Endothelial cell of umbilical vein (primary cell): ENCODE measurements around the gene KRTAP10-11. TPM values are rescaled to one million over a fixed set of nuclear protein-coding genes. Genes with fewer than 3 reads are reported as not detected.

ENCODE experiments used
- BruUV-seq: library from RNA; stranded (reverse); fragments of 400-500 nt; replicated peaks from 2 replicates; lab custom pipeline; 2021; lab: Mats Ljungman, UMichigan
- CTCF ChIA-PET: fragments of 300-600, 350-600 bp; sonication (Branson Sonifier 250); formaldehyde crosslinking; loops from one replicate; lab custom pipeline; 2021; ENCODE audit warnings: antibody characterized with exemption, inconsistent platforms; lab: Charles Lee
- POLR2A ChIA-PET: fragments of 300-600, 350-600 bp; sonication (Branson Sonifier 250); formaldehyde crosslinking; loops from one replicate; lab custom pipeline; 2021; ENCODE audit warnings: antibody characterized with exemption, inconsistent platforms; lab: Charles Lee
- DNase-seq: peaks from one replicate; pipeline ENCODE4 v3.0.0-alpha.2; 2011; ENCODE audit warnings: low read depth, low spot score
- FAIRE-seq: peaks from 2 replicates; lab custom pipeline; 2011; peaks lifted over from hg19 to GRCh38; lab: Jason Lieb, UNC
- H2AFZ ChIP-seq: 2 replicates; pipeline ENCODE4 v1.6.0; 2012; ENCODE audit warnings: low read depth, low read length, control low read depth, inconsistent platforms
- H3K27ac ChIP-seq: 2 replicates; pipeline ENCODE4 v1.5.1; 2011; ENCODE audit warnings: low read depth, mild to moderate bottlenecking, control low read depth, low read length, moderate library complexity; ENCODE audit not compliant: insufficient read depth
- H3K27me3 ChIP-seq, 2 experiments: 2 replicates each; pipeline versions ENCODE4 v1.6.0 to v1.6.1; 2011; ENCODE audit warnings: low read length in 2 of 2, mixed read lengths in 1 of 2; ENCODE audit not compliant: control insufficient read depth in 2 of 2, insufficient read depth in 2 of 2
- H3K36me3 ChIP-seq, 2 experiments: 2 replicates in 1 of 2; 3 replicates in 1 of 2; pipeline ENCODE4 v1.5.1; 2011; ENCODE audit warnings: low read length in 2 of 2, mild to moderate bottlenecking in 1 of 2, moderate library complexity in 1 of 2; ENCODE audit not compliant: control insufficient read depth in 2 of 2, insufficient read depth in 2 of 2; ENCODE audit errors: extremely low read depth in 1 of 2
- H3K4me1 ChIP-seq: 3 replicates; pipeline ENCODE4 v1.5.1; 2011; ENCODE audit warnings: mild to moderate bottlenecking, low read length; ENCODE audit not compliant: control insufficient read depth, insufficient read depth; ENCODE audit errors: extremely low read depth
- H3K4me2 ChIP-seq: 2 replicates; pipeline ENCODE4 v1.6.1; 2011; ENCODE audit warnings: low read length, control low read depth, mixed read lengths; ENCODE audit not compliant: insufficient read depth
- H3K4me3 ChIP-seq, 3 experiments: fragments of 200-600 bp in 1 of 3; sonication (generic), shearing (Covaris generic) in 1 of 3; replicated peaks in 1 of 3; 2 replicates each; pipeline ENCODE4 v1.5.1; 2011 to 2016; ENCODE audit warnings: control low read depth in 3 of 3, low read length in 3 of 3, mild to moderate bottlenecking in 2 of 3, inconsistent platforms in 1 of 3, low read depth in 1 of 3, moderate library complexity in 1 of 3; ENCODE audit not compliant: insufficient read depth in 1 of 3
- H3K79me2 ChIP-seq: 2 replicates; pipeline ENCODE4 v1.6.0; 2012; ENCODE audit warnings: low read length, inconsistent platforms; ENCODE audit not compliant: control insufficient read depth, insufficient read depth
- H3K9ac ChIP-seq: replicated peaks from 2 replicates; pipeline ENCODE3; 2011; ENCODE audit warnings: low read length, control low read depth; ENCODE audit not compliant: insufficient read depth; ENCODE audit errors: extremely low read depth
- H3K9me1 ChIP-seq: replicated peaks from 3 replicates; pipeline ENCODE4 v1.6.0; 2011; ENCODE audit warnings: mild to moderate bottlenecking, low read length; ENCODE audit not compliant: control insufficient read depth, insufficient read depth; ENCODE audit errors: extremely low read depth
- H3K9me3 ChIP-seq: replicated peaks from 2 replicates; pipeline ENCODE4 v1.5.1; 2012; ENCODE audit warnings: low read length, inconsistent platforms; ENCODE audit not compliant: control insufficient read depth, insufficient read depth
- H4K20me1 ChIP-seq: replicated peaks from 2 replicates; pipeline ENCODE3; 2011; ENCODE audit warnings: mild to moderate bottlenecking, low read length; ENCODE audit not compliant: control insufficient read depth, insufficient read depth; ENCODE audit errors: extremely low read depth
- CTCF ChIP-seq, 2 donors: IDR thresholded peaks; 1 replicate in 1 of 2; 2 replicates in 1 of 2; pipeline ENCODE4 v1.5.1; 2011; ENCODE audit warnings: low read length in 2 of 2, mild to moderate bottlenecking in 2 of 2, moderate library complexity in 2 of 2, control low read depth in 1 of 2, inconsistent platforms in 1 of 2, low read depth in 1 of 2; ENCODE audit not compliant: insufficient read depth in 1 of 2; ENCODE audit errors: extremely low read depth in 1 of 2
- EZH2 ChIP-seq: IDR thresholded peaks from 2 replicates; pipeline ENCODE4 v1.6.1; 2012; ENCODE audit warnings: borderline replicate concordance, low read depth, mild to moderate bottlenecking, moderate library complexity, low read length, inconsistent platforms; ENCODE audit not compliant: severe bottlenecking
- FOS ChIP-seq: IDR thresholded peaks from 2 replicates; pipeline ENCODE4 v1.6.1; 2011; ENCODE audit warnings: mild to moderate bottlenecking, low read length, moderate library complexity, borderline replicate concordance; ENCODE audit not compliant: insufficient read depth
- JUN ChIP-seq: IDR thresholded peaks from 2 replicates; pipeline ENCODE4 v1.6.1; 2011; ENCODE audit warnings: borderline replicate concordance, low read depth; ENCODE audit not compliant: insufficient read length, insufficient read depth
- MAX ChIP-seq: IDR thresholded peaks from 2 replicates; pipeline ENCODE4 v1.6.1; 2011; ENCODE audit not compliant: insufficient read depth, insufficient read length
- MYC ChIP-seq: IDR thresholded peaks from one replicate; pipeline ENCODE4 v1.6.1; 2011; ENCODE audit warnings: mild to moderate bottlenecking, low read depth, low read length
- POLR2A ChIP-seq: IDR thresholded peaks from 2 replicates; pipeline ENCODE4 v1.6.1; 2012; ENCODE audit warnings: low read depth, mild to moderate bottlenecking, control low read depth, low read length
- POLR2AphosphoS5 ChIP-seq: IDR thresholded peaks from 2 replicates; pipeline ENCODE4 v1.6.1; 2012; ENCODE audit warnings: low read depth, mild to moderate bottlenecking, control low read depth, low read length, moderate library complexity; ENCODE audit not compliant: insufficient read depth
- dilution Hi-C: fragments of 300-500 bp; cut with MboI; formaldehyde crosslinking; loops from one replicate; pipeline ENCODE4 v1.15.0; 2019; ENCODE audit warnings: low sequenced_read_pairs; ENCODE audit not compliant: extremely low pct_ligation_motif_present
- intact Hi-C: fragments of 100-400 bp; cut with micrococcal nuclease; formaldehyde crosslinking; loops from one replicate; pipeline ENCODE4 v1.10.0; 2022
- polyA plus RNA-seq, 4 experiments: library from polyadenylated mRNA; depleted of rRNA in 3 of 4; stranded (reverse) in 3 of 4; unstranded in 1 of 4; fragments of >200 nt; gene quantifications; 2 replicates each; pipeline versions ENCODE4 v1.2.1 to v1.2.3, GENCODE V29; 2011 to 2012; ENCODE audit warnings: missing spikeins in 1 of 4
- total RNA-seq: library from RNA; stranded (reverse); gene quantifications from 2 replicates; pipeline ENCODE4 v1.2.3, GENCODE V29; 2021

Gene KRTAP10-11
- total and polyA plus RNA-seq, 2 donors (not counting 3 experiments of a cell fraction or from before 2014, with no cell fraction given): not detected

- dilution Hi-C loops (no loop called here), intact Hi-C loops (no loop called here)
- H3K9me3 ChIP-seq: no peaks in the 10 kb centered on the region
- no peaks in the 10 kb centered on the region for H4K20me1 ChIP-seq
- ChIA-PET CTCF (no interaction called here), POLR2A (interaction anchor here (0.8 kb wide), 1 partner anchor 31 kb away, joined by 3 read pairs; the partner anchor contains the start of gene KRTAP12-4)
- no peaks in the 10 kb centered on the region for H3K36me3 ChIP-seq
- no peak overlapping the region for H3K9ac ChIP-seq
- H3K4me1 ChIP-seq: no peaks in the 10 kb centered on the region
- H3K27ac ChIP-seq: no peak overlapping the region
- FAIRE-seq (no peak), DNase-seq (no peak)
- peaks cover 5 to 15% of the 10 kb centered on the region in 2 experiments for H3K27me3 ChIP-seq
- no peak overlapping the region for H3K4me2 ChIP-seq
- H3K4me3 ChIP-seq: no peak overlapping the region
- TF ChIP-seq MYC: no peak
- no peak for TF ChIP-seq EZH2
- TF ChIP-seq POLR2A: no peak
- no peak for TF ChIP-seq POLR2AphosphoS5
- TF ChIP-seq MAX: no peak
- TF ChIP-seq FOS: no peak
- TF ChIP-seq CTCF (IDR thresholded peaks at IDR 0.05; ENCODE audit: extremely low read depth in 1 of 2, insufficient read depth in 1 of 2, low read depth in 1 of 2, low read length in 2 of 2): no peak
- no peak for TF ChIP-seq JUN
- H3K9me1 ChIP-seq: no peaks in the 10 kb centered on the region
- H2AFZ ChIP-seq: no peak overlapping the region
- no TSS peak for BruUV-seq
- no peaks in the 10 kb centered on the region for H3K79me2 ChIP-seq
Measured at GRCh38 chr21:44686000-44686781, 40.0 kb downstream of the KRTAP10-11 start.
